Uterine smooth muscle cell (primary cell): ENCODE results near the gene ANKRD20A1. TPM values are rescaled to one million over a fixed set of nuclear protein-coding genes. Genes with fewer than 3 reads are reported as not detected.

Experiments used
- total RNA-seq: library from RNA; depleted of rRNA; stranded (reverse); fragments of >200 nt; gene quantifications from 2 replicates; pipeline ENCODE4 v1.2.3, GENCODE V29; 2014

ANKRD20A1 gene
- 0.12 and 0.22 TPM in 2 replicates for total RNA-seq

DNA sequence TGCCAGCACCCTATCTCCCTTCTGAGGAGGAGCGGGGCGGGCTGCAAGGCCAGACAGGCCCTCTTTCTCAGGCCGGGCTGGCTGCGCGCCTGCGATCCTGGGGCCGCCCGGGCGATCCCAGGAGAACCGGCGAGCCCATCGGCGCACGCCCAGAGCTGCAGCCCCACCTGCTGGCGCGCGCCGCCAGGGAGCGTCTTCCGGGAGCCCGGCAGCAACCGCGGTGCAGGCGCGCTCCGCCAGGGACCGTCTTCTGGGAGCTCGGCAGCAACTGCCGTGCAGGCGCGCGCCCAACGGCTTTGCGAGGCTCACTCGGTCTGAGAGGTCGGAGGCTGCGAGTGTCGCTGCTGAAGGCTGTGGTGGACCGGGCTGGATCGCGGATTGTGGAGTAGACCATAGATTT lies at the start of gene ANKRD20A1:
Gene ANKRD20A1, plus strand, starts transcription at position 61 of the 400 bp plus-strand sequence. CDS start 496 bp downstream, outside the sequence.

